CD4-positive, alpha-beta T cell treated with Interleukin-6 for 4 hours (primary cell): ENCODE results near the gene GLIPR2.

Experiments
- DNase-seq: peaks from one replicate; pipeline ENCODE4 v3.0.0-alpha.2; 2020; ENCODE audit warnings: mixed read lengths

GLIPR2 gene

DNA sequence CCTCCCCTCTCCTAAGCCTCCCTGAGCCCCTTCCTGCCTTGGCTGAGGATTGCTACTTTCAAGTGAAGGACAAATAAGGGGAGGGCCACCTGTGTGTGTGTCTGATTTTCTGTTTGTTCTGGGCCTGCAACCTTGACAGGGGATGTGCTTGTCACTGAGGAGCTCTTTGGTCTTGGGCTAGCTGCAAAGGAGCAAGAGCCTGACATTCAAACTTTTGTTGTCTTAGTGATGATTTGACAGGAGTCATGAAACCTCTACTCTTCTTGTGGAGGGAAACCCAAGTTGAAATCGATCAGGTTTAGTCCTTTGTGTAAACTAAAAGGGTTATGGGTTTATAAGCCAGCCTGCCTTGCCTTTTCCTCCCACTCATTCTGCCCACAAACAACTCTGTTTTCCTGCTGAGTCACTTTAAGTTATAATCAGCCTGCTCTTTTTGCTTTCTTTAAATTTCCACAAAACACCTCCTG is 71.0 kb downstream of the GLIPR2 start:
- DNase-seq: no peak

DNA sequence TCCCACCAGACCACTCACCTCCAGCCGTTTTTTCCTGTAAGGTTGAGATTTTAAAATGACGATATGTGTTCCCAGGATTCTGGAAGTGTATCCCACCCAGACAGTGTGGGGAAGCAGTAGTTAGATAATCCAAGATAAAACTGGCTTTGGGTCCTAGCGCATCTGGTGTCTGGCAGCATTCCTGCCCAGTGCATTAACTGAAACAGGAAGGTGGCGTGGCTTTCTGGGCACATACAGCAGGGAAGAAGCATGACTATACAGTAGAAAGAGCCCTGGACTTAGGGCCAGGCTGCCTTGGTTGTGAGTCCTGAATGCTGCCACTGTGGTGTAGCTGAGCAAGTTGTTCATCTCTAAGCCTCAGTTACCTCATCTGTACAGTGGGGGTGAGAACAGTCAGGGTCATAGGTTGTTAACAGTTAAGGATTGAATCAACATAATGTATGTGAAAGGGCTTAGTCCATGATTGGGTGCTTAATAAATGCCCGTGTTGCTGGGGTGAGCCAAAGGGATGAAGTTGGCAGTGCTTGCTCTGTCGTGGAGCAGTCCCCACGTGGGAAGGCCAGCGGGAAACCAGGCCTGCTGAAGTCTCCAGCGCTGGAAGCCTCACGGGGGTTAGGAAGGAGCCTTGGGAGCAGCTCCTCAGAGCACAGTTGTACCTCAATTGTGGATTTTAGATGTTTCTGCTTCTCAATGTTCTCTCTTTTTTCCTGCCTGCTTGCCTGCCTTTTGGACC is 72.2 kb downstream of the GLIPR2 start:
- DNase-seq: no peak

- no peak for DNase-seq
Measured at GRCh38 chr9:36210722-36211121, 74.2 kb downstream of the GLIPR2 start.

DNA sequence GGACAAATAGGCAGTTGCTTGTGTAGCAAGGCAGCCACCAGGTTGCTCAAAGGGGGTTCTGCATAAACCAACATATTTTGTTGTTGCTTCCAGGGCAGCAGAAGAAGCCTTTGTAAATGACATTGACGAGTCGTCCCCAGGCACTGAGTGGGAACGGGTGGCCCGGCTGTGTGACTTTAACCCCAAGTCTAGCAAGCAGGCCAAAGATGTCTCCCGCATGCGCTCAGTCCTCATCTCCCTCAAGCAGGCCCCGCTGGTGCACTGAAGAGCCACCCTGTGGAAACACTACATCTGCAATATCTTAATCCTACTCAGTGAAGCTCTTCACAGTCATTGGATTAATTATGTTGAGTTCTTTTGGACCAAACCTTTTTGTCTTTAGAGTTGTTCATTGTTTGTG is 75.0 kb downstream of the GLIPR2 start:
- no peak for DNase-seq

- DNase-seq: no peak
Measured at GRCh38 chr9:36213387-36213786, 76.9 kb downstream of the GLIPR2 start.
